ENCODE measurements around the gene ERN1. TPM values are rescaled to one million over a fixed set of nuclear protein-coding genes. Genes with fewer than 3 reads are reported as not detected.

The ERN1 gene
- total and polyA plus RNA-seq, 2 of the 13 experiments (the other 11 are each of a cell fraction or from before 2014, with no cell fraction given): 6.0 to 12.7 TPM

GRCh38 chr17:64178011-64178825 lies 48.3 kb upstream of the ERN1 start (continued):
- TF ChIP-seq ZNF816 (CRISPR knock-in tag; IDR thresholded peaks at IDR 0.05; ENCODE audit: borderline replicate concordance): no peak
- no peak for TF ChIP-seq ZNF709 (CRISPR knock-in tag; IDR thresholded peaks at IDR 0.05)
- no peak for TF ChIP-seq ZNF414 (CRISPR knock-in tag; IDR thresholded peaks at IDR 0.05)
- TF ChIP-seq IRF2 (CRISPR knock-in tag; IDR thresholded peaks at IDR 0.05): peak; percentile 82; the same call in 1 of the 2 replicates
- peak; percentile 76; the same call in 1 of the 2 replicates for TF ChIP-seq MTA1 (CRISPR knock-in tag; IDR thresholded peaks at IDR 0.05; ENCODE audit: borderline replicate concordance)
- no peak for TF ChIP-seq MTERF4 (CRISPR knock-in tag; IDR thresholded peaks at IDR 0.05)
- TF ChIP-seq KDM2A (CRISPR knock-in tag; IDR thresholded peaks at IDR 0.05; ENCODE audit: borderline replicate concordance, low read depth): 0 out of 2 replicates have a peak, but pooled peaks have one; percentile 27
- peak; percentile 61; the same call in 1 of the 2 replicates for TF ChIP-seq HNF4G (IDR thresholded peaks at IDR 0.05; ENCODE audit: borderline replicate concordance, low read depth, low read length)
- peak; percentile 78 for TF ChIP-seq HNF4G (CRISPR knock-in tag; IDR thresholded peaks at IDR 0.05; ENCODE audit: borderline replicate concordance, low read depth)
- no peak for TF ChIP-seq ZNF10 (CRISPR knock-in tag; IDR thresholded peaks at IDR 0.05; ENCODE audit: borderline replicate concordance, low read depth)
- no peak for TF ChIP-seq LBX2 (CRISPR knock-in tag; IDR thresholded peaks at IDR 0.05; ENCODE audit: borderline replicate concordance)
- no peak; the same call in 1 of the 2 replicates for TF ChIP-seq RAD21 (CRISPR knock-in tag; IDR thresholded peaks at IDR 0.05)
- TF ChIP-seq SRY (CRISPR knock-in tag; IDR thresholded peaks at IDR 0.05): no peak
- no peak for TF ChIP-seq ZBTB40 (IDR thresholded peaks at IDR 0.05)
- peak; percentile 41; the same call in 1 of the 2 replicates for TF ChIP-seq ZBTB40 (CRISPR knock-in tag; IDR thresholded peaks at IDR 0.05)
- TF ChIP-seq KMT2A (CRISPR knock-in tag; IDR thresholded peaks at IDR 0.05): no peak; the same call in 1 of the 2 replicates
- peak; percentile 88 for TF ChIP-seq ZNF124 (CRISPR knock-in tag; IDR thresholded peaks at IDR 0.05)
- TF ChIP-seq STAG1 (CRISPR knock-in tag; IDR thresholded peaks at IDR 0.05): no peak; the same call in 1 of the 2 replicates
- TF ChIP-seq POLR2AphosphoS2 (IDR thresholded peaks at IDR 0.05; ENCODE audit: low read depth, low read length): no peak

Data from HepG2 (cell line).